K562 (cell line): ENCODE measurements around the gene PIM3. TPM values are rescaled to one million over a fixed set of nuclear protein-coding genes. Genes with fewer than 3 reads are reported as not detected.

ENCODE experiments used
- CC2D1A ChIP-seq: fragments of 450-650 bp; IDR thresholded peaks from 2 replicates; pipeline ENCODE4 v1.6.1; 2017; ENCODE audit warnings: mild to moderate bottlenecking
- CSDE1 ChIP-seq, 2 experiments: fragments of 450-650 bp; IDR thresholded peaks; 2 replicates each; pipeline ENCODE4 v1.6.1; 2016; ENCODE audit warnings: mild to moderate bottlenecking in 1 of 2
- DEAF1 ChIP-seq: fragments of 450-650 bp; formaldehyde crosslinking; IDR thresholded peaks from 2 replicates; pipeline ENCODE4 v1.4.0; 2020; ENCODE audit warnings: mild to moderate bottlenecking, moderate library complexity
- FOXP4 ChIP-seq: sonication (generic); formaldehyde crosslinking; IDR thresholded peaks from 2 replicates; pipeline ENCODE4 v1.8.0; 2022; ENCODE audit warnings: mild to moderate bottlenecking, missing genetic modification reagents, borderline replicate concordance
- HMGXB4 ChIP-seq: sonication (generic); formaldehyde crosslinking; IDR thresholded peaks from 2 replicates; pipeline ENCODE4 v1.8.1; 2023; ENCODE audit warnings: mild to moderate bottlenecking, missing genetic modification reagents
- KHSRP ChIP-seq: fragments of 450-650 bp; IDR thresholded peaks from 2 replicates; pipeline ENCODE4 v1.6.1; 2017
- PHF8 ChIP-seq: fragments of 200-600 bp; sonication (generic); IDR thresholded peaks from 2 replicates; pipeline ENCODE4 v1.6.1; 2012; ENCODE audit warnings: mixed run types, mild to moderate bottlenecking, inconsistent platforms, low read length, moderate library complexity, borderline replicate concordance
- RBM25 ChIP-seq: fragments of 200-400 bp; formaldehyde crosslinking; IDR thresholded peaks from 2 replicates; pipeline ENCODE4 v1.6.1; 2018; ENCODE audit warnings: low read length, low read depth, moderate library complexity; ENCODE audit not compliant: severe bottlenecking
- SNIP1 ChIP-seq: fragments of 450-650 bp; IDR thresholded peaks from 2 replicates; pipeline ENCODE4 v1.7.1; 2017; ENCODE audit warnings: low read depth, mild to moderate bottlenecking
- TFAP4 ChIP-seq: sonication (generic); formaldehyde crosslinking; IDR thresholded peaks from 2 replicates; pipeline ENCODE4 v1.8.0; 2022; ENCODE audit warnings: missing genetic modification reagents, mild to moderate bottlenecking, moderate library complexity, borderline replicate concordance
- ZHX1 ChIP-seq: fragments of 150-350 bp; conservative IDR thresholded peaks from 2 replicates; pipeline ENCODE4 v1.6.1; 2014; ENCODE audit warnings: low read length
- ZNF124 ChIP-seq: sonication (generic); formaldehyde crosslinking; IDR thresholded peaks from 2 replicates; pipeline ENCODE4 v1.8.1; 2022; ENCODE audit warnings: missing genetic modification reagents
- ZNF134 ChIP-seq: fragments of 250-450 bp; sonication (Bioruptor Pico); conservative IDR thresholded peaks from 2 replicates; pipeline ENCODE4 v1.4.0; 2020
- ZNF224 ChIP-seq: sonication (generic); formaldehyde crosslinking; IDR thresholded peaks from 2 replicates; pipeline ENCODE4 v1.8.0; 2022; ENCODE audit warnings: mild to moderate bottlenecking, missing genetic modification reagents
- ZNF644 ChIP-seq: fragments of 200-800 bp; sonication (Bioruptor generic); IDR thresholded peaks from 2 replicates; pipeline ENCODE4 v1.6.1; 2016; ENCODE audit warnings: low read depth, missing genetic modification characterization, missing compliant biosample characterization
- ZNF778 ChIP-seq: fragments of 450-650 bp; formaldehyde crosslinking; IDR thresholded peaks from 2 replicates; pipeline ENCODE4 v1.4.0; 2020; ENCODE audit warnings: mild to moderate bottlenecking, moderate library complexity
- polyA plus RNA-seq, 8 experiments: library from polyadenylated mRNA; depleted of rRNA in 4 of 8; stranded (reverse) in 5 of 8; unstranded in 3 of 8; fragments of >200 nt; fragmentation: Nextera tagmentation in 2 of 8; fragmentation: Illumina TruSeq in 1 of 8; extraction: Ambion mirVana in 2 of 8; extraction: Trizol in 1 of 8; gene quantifications; 2 replicates each; pipeline versions ENCODE4 v1.2.1 to v1.2.3, GENCODE V29; 2011 to 2014; ENCODE audit warnings: inconsistent platforms in 1 of 8, missing spikeins in 1 of 8
- total RNA-seq, 7 experiments: library from RNA; depleted of rRNA in 6 of 7; stranded (reverse); fragments of >200 nt in 6 of 7; fragmentation: Illumina TruSeq in 2 of 7; extraction: Trizol in 2 of 7; gene quantifications; 2 replicates each; pipeline versions ENCODE4 v1.2.1 to v1.2.3, GENCODE V29; 2011 to 2021; ENCODE audit warnings: low replicate concordance in 1 of 7

PIM3 gene
- total and polyA plus RNA-seq, 9 of the 15 experiments (the other 6 are each of a cell fraction or from before 2014, with no cell fraction given), result 0.24 to 40.5 (median 5.3) TPM

GRCh38 chr22:49917974-49918910, 42.3 kb upstream of the PIM3 start, which contains the start of the genes ALG12 and CRELD2 (continued):
- no peak for TF ChIP-seq FOXP4 (CRISPR knock-in tag)
- TF ChIP-seq HMGXB4 (CRISPR knock-in tag), result no peak
- no peak for TF ChIP-seq SNIP1
- TF ChIP-seq ZNF134 (CRISPR knock-in tag), result no peak
- peak; percentile 56; the same call in 1 of the 2 replicates for TF ChIP-seq TFAP4 (CRISPR knock-in tag)
- peak; percentile 67; the same call in 1 of the 2 replicates for TF ChIP-seq PHF8
- TF ChIP-seq ZNF224 (CRISPR knock-in tag), result no peak
- no peak for TF ChIP-seq ZNF644
- no peak for TF ChIP-seq ZNF778 (CRISPR knock-in tag)
- no peak for TF ChIP-seq ZHX1
- TF ChIP-seq ZNF124 (CRISPR knock-in tag), result no peak
- TF ChIP-seq RBM25, result peak; percentile 98
- TF ChIP-seq CSDE1 (IDR thresholded peaks at IDR 0.05), result no peak
- no peak for TF ChIP-seq DEAF1
- TF ChIP-seq KHSRP, result no peak
- no peak for TF ChIP-seq CC2D1A
